Measurements from ENCODE around the gene DAD1.

The DAD1 gene

GRCh38 chr14:22540293-22540692 is 48.7 kb downstream of the DAD1 start:
- Histone ChIP-seq H3K27me3 (ENCODE audit: control insufficient read depth in 1 of 2, insufficient read depth in 2 of 2, low read length in 2 of 2) (no peaks in the 10 kb centered on the region), H3K9me3 (ENCODE audit: low read length) (no peaks in the 10 kb centered on the region), H3K27ac (ENCODE audit: low read depth, low read length) (no peak overlapping the region), H3K4me3 (ENCODE audit: low read depth in 1 of 2, low read length in 2 of 2) (no peak overlapping the region), H3K4me1 (ENCODE audit: insufficient read depth, low read length) (peaks cover 12% of the 10 kb centered on the region), H3K9ac (ENCODE audit: low read length) (no peak overlapping the region), H3K36me3 (ENCODE audit: insufficient read depth, low read length) (no peaks in the 10 kb centered on the region)

GRCh38 chr14:22539831-22540230 is 49.2 kb downstream of the DAD1 start:
- H3K4me1 ChIP-seq (ENCODE audit: insufficient read depth, low read length) = peaks cover 12% of the 10 kb centered on the region

GRCh38 chr14:22538671-22539228 is 50.3 kb downstream of the DAD1 start:
- no peaks in the 10 kb centered on the region for H3K27me3 ChIP-seq (ENCODE audit: control insufficient read depth in 1 of 2, insufficient read depth in 2 of 2, low read length in 2 of 2)
- no peaks in the 10 kb centered on the region for H3K36me3 ChIP-seq (ENCODE audit: insufficient read depth, low read length)
- H3K27ac ChIP-seq (ENCODE audit: low read depth, low read length) = no peak overlapping the region
- no peak overlapping the region for H3K9ac ChIP-seq (ENCODE audit: low read length)
- no peaks in the 10 kb centered on the region for H3K9me3 ChIP-seq (ENCODE audit: low read length)
- H3K4me1 ChIP-seq (ENCODE audit: insufficient read depth, low read length) = peaks cover 12% of the 10 kb centered on the region
- no peak overlapping the region for H3K4me3 ChIP-seq (ENCODE audit: low read depth in 1 of 2, low read length in 2 of 2)

More at GRCh38 chr14:22539831-22540230, 49.2 kb downstream of the DAD1 start:
- no peak overlapping the region for H3K4me3 ChIP-seq (ENCODE audit: low read depth in 1 of 2, low read length in 2 of 2)
- no peaks in the 10 kb centered on the region for H3K9me3 ChIP-seq (ENCODE audit: low read length)
- H3K9ac ChIP-seq (ENCODE audit: low read length) = no peak overlapping the region
- H3K27me3 ChIP-seq (ENCODE audit: control insufficient read depth in 1 of 2, insufficient read depth in 2 of 2, low read length in 2 of 2) = no peaks in the 10 kb centered on the region
- H3K27ac ChIP-seq (ENCODE audit: low read depth, low read length) = no peak overlapping the region
- H3K36me3 ChIP-seq (ENCODE audit: insufficient read depth, low read length) = no peaks in the 10 kb centered on the region

- Histone ChIP-seq H3K27me3 (ENCODE audit: control insufficient read depth in 1 of 2, insufficient read depth in 2 of 2, low read length in 2 of 2) (no peaks in the 10 kb centered on the region), H3K4me1 (ENCODE audit: insufficient read depth, low read length) (peaks cover 12% of the 10 kb centered on the region), H3K4me3 (ENCODE audit: low read depth in 1 of 2, low read length in 2 of 2) (no peak overlapping the region), H3K36me3 (ENCODE audit: insufficient read depth, low read length) (no peaks in the 10 kb centered on the region), H3K9ac (ENCODE audit: low read length) (no peak overlapping the region), H3K27ac (ENCODE audit: low read depth, low read length) (peak overlapping the region; percentile 52), H3K9me3 (ENCODE audit: low read length) (no peaks in the 10 kb centered on the region)
Observed at GRCh38 chr14:22537436-22538310, 51.4 kb downstream of the DAD1 start.

DNA sequence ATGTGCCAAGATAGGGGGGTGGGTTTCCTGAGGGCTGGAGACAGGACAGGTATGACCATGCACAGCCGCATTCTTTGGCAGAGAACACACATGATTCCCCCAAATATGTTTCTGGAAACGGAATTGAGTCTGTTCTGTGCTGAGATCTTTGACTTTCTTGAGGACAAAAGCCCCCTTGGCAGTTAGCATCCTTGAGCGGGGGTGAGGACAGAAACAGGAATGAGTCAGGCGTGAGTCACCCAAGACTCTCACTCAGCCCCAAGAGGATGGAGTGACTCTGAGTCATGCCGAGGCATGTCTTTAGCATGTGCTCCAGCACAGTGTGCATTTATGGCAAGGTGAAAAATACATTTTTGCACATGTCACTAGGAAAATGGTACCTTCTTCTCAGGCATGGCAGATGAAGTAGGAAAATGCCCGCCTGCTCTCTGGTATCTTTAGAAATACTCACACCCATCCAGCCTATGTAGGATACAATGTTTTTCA is 52.1 kb downstream of the DAD1 start:
- Histone ChIP-seq H3K27ac (ENCODE audit: low read depth, low read length) (peak overlapping the region; percentile 52), H3K4me1 (ENCODE audit: insufficient read depth, low read length) (peaks cover 12% of the 10 kb centered on the region), H3K36me3 (ENCODE audit: insufficient read depth, low read length) (no peaks in the 10 kb centered on the region), H3K9me3 (ENCODE audit: low read length) (no peaks in the 10 kb centered on the region), H3K4me3 (ENCODE audit: low read depth in 1 of 2, low read length in 2 of 2) (no peak overlapping the region), H3K9ac (ENCODE audit: low read length) (no peak overlapping the region), H3K27me3 (ENCODE audit: control insufficient read depth in 1 of 2, insufficient read depth in 2 of 2, low read length in 2 of 2) (no peaks in the 10 kb centered on the region)

DNA sequence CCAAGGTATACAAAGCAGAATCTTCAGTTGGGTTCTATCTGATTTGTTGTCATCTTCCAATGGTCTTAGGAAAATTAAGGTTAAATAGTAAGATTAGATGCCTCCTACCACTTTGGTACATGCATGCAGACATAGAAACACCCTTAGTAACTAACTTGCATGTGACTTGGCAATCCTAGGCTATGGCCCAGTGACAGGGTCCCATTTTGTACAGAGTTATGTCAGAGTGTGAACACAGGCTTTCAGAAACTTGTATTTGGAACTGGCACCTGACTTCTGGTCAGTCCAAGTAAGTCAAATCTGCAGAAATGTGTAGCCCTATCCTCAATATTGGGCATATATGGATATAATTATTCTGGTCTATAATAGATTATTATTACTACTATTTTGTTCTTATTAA is 53.1 kb downstream of the DAD1 start:
- H3K4me1 ChIP-seq (ENCODE audit: insufficient read depth, low read length) = peaks cover 12% of the 10 kb centered on the region
- H3K27ac ChIP-seq (ENCODE audit: low read depth, low read length) = no peak overlapping the region
- no peaks in the 10 kb centered on the region for H3K9me3 ChIP-seq (ENCODE audit: low read length)
- no peaks in the 10 kb centered on the region for H3K27me3 ChIP-seq (ENCODE audit: control insufficient read depth in 1 of 2, insufficient read depth in 2 of 2, low read length in 2 of 2)
- H3K9ac ChIP-seq (ENCODE audit: low read length) = no peak overlapping the region
- no peak overlapping the region for H3K4me3 ChIP-seq (ENCODE audit: low read depth in 1 of 2, low read length in 2 of 2)
- no peaks in the 10 kb centered on the region for H3K36me3 ChIP-seq (ENCODE audit: insufficient read depth, low read length)

DNA sequence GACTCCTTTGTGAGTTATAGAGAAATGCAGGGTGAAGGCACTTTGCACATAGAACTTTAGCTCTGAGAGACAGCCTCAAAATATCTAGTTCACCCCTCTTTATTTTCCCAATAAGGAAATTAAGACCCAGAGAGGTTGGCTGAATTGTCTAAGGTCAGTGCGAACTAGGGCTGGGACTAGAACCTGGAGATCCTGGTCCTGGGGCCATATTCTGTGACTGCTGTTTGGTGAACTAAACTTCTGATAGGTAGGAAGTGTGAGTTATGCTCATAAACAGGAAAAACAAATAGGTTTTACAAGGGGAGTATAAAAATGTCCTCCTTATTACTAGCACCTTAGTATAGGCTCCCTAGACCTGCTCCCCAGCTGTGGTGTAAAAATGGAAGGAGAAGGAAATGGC is 53.9 kb downstream of the DAD1 start:
- no peaks in the 10 kb centered on the region for H3K27me3 ChIP-seq (ENCODE audit: control insufficient read depth in 1 of 2, insufficient read depth in 2 of 2, low read length in 2 of 2)
- H3K4me3 ChIP-seq (ENCODE audit: low read depth in 1 of 2, low read length in 2 of 2) = no peak overlapping the region
- H3K9ac ChIP-seq (ENCODE audit: low read length) = no peak overlapping the region
- no peak overlapping the region for H3K27ac ChIP-seq (ENCODE audit: low read depth, low read length)
- peaks cover 12% of the 10 kb centered on the region for H3K4me1 ChIP-seq (ENCODE audit: insufficient read depth, low read length)
- no peaks in the 10 kb centered on the region for H3K9me3 ChIP-seq (ENCODE audit: low read length)
- no peaks in the 10 kb centered on the region for H3K36me3 ChIP-seq (ENCODE audit: insufficient read depth, low read length)

- Histone ChIP-seq H3K27me3 (ENCODE audit: control insufficient read depth in 1 of 2, insufficient read depth in 2 of 2, low read length in 2 of 2) (no peaks in the 10 kb centered on the region), H3K9ac (ENCODE audit: low read length) (no peak overlapping the region), H3K4me1 (ENCODE audit: insufficient read depth, low read length) (peaks cover 12% of the 10 kb centered on the region), H3K4me3 (ENCODE audit: low read depth in 1 of 2, low read length in 2 of 2) (no peak overlapping the region), H3K36me3 (ENCODE audit: insufficient read depth, low read length) (no peaks in the 10 kb centered on the region), H3K9me3 (ENCODE audit: low read length) (no peaks in the 10 kb centered on the region), H3K27ac (ENCODE audit: low read depth, low read length) (no peak overlapping the region)
Observed at GRCh38 chr14:22534547-22534946, 54.5 kb downstream of the DAD1 start.

- Histone ChIP-seq H3K27ac (ENCODE audit: low read depth, low read length) (no peak overlapping the region), H3K36me3 (ENCODE audit: insufficient read depth, low read length) (no peaks in the 10 kb centered on the region), H3K9ac (ENCODE audit: low read length) (no peak overlapping the region)
Observed at GRCh38 chr14:22533739-22534359, 55.2 kb downstream of the DAD1 start.

DNA sequence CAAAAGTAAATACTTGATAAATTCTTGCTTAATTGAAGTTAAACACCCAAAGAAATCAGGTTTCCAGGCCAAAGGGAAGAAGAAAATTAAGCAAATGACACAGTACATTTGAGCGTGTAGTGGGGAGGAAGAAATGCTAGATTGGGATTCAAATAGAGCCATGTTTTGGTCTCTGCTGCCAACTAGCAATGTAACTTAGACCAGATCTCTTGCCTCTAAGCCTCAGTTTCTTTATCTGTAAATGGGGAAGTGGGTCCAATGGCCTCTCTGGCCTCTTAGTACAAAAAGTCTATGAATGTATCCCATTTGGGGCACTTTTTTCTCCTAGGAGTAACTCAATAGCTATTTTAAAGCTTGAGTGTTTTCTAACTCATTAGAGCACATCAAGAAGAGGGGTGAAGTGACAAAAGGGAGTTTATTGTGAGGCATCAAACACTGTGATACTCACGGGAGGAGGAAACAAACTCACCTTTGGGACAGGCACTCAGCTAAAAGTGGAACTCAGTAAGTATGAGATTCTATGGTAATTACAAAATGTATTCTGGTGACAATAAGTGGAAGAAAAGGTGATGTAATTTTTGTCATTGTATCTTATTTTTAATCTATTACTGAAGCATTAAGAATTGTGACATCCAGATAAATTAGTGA is 55.8 kb downstream of the DAD1 start:
- Histone ChIP-seq H3K9me3 (ENCODE audit: low read length) (no peaks in the 10 kb centered on the region), H3K4me1 (ENCODE audit: insufficient read depth, low read length) (peaks cover 12% of the 10 kb centered on the region), H3K27me3 (ENCODE audit: control insufficient read depth in 1 of 2, insufficient read depth in 2 of 2, low read length in 2 of 2) (no peaks in the 10 kb centered on the region), H3K4me3 (ENCODE audit: low read depth in 1 of 2, low read length in 2 of 2) (no peak overlapping the region), H3K36me3 (ENCODE audit: insufficient read depth, low read length) (no peaks in the 10 kb centered on the region), H3K9ac (ENCODE audit: low read length) (no peak overlapping the region), H3K27ac (ENCODE audit: low read depth, low read length) (no peak overlapping the region)

More at GRCh38 chr14:22533739-22534359, 55.2 kb downstream of the DAD1 start:
- peaks cover 12% of the 10 kb centered on the region for H3K4me1 ChIP-seq (ENCODE audit: insufficient read depth, low read length)
- H3K9me3 ChIP-seq (ENCODE audit: low read length) = no peaks in the 10 kb centered on the region
- H3K27me3 ChIP-seq (ENCODE audit: control insufficient read depth in 1 of 2, insufficient read depth in 2 of 2, low read length in 2 of 2) = no peaks in the 10 kb centered on the region
- no peak overlapping the region for H3K4me3 ChIP-seq (ENCODE audit: low read depth in 1 of 2, low read length in 2 of 2)

GRCh38 chr14:22532345-22533056 is 56.5 kb downstream of the DAD1 start:
- H3K4me1 ChIP-seq (ENCODE audit: insufficient read depth, low read length) = peaks cover 12% of the 10 kb centered on the region
- no peaks in the 10 kb centered on the region for H3K27me3 ChIP-seq (ENCODE audit: control insufficient read depth in 1 of 2, insufficient read depth in 2 of 2, low read length in 2 of 2)
- no peak overlapping the region for H3K9ac ChIP-seq (ENCODE audit: low read length)
- H3K27ac ChIP-seq (ENCODE audit: low read depth, low read length) = no peak overlapping the region
- no peaks in the 10 kb centered on the region for H3K9me3 ChIP-seq (ENCODE audit: low read length)
- H3K36me3 ChIP-seq (ENCODE audit: insufficient read depth, low read length) = no peaks in the 10 kb centered on the region
- no peak overlapping the region for H3K4me3 ChIP-seq (ENCODE audit: low read depth in 1 of 2, low read length in 2 of 2)
